Measurements from ENCODE around the gene MRTFA.
"Not testable (repeated sequence)": the region's sequence is repeated elsewhere in the genome, so short reads cannot be mapped to it uniquely, and the experiment has no call there.

MRTFA gene

DNA sequence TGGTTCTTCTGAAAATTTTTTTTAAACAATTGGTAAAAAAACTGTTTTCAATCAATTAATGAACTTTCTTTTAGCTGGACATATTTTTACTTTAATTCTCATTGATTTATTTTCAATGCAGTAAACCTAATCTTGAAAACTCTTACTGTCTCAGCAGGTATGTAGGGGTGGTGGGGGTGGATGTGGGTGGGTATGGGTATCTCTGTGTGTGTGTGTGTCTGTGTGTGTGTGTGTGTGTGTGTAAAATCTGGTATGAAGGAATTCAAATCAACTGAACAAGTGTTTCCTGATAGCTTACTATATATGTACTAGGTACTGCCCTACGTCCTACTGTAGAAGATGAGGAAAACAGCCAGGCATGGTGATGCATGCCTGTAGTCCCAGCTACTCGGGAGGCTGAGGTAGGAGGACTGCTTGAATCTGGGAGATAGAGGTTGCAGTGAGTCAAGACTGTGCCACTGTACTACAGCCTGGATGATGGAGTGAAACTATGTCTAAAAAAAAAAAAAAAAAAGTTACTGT, 75.5 kb downstream of the MRTFA start:
- Histone ChIP-seq H3K36me3 (ENCODE audit: control insufficient read depth, low read depth, low read length) (no peaks in the 10 kb centered on the region), H3K9me3 (ENCODE audit: control insufficient read depth, low read depth, low read length) (no peaks in the 10 kb centered on the region), H3K27ac (ENCODE audit: low read length) (no peak overlapping the region), H3K4me1 (ENCODE audit: control insufficient read depth, low read depth, low read length) (no peaks in the 10 kb centered on the region), H3K4me3 (ENCODE audit: low read length) (no peak overlapping the region), H3K27me3 (ENCODE audit: control insufficient read depth, insufficient read depth, low read length) (no peaks in the 10 kb centered on the region), H3K9ac (ENCODE audit: low read length) (no peak overlapping the region)

DNA sequence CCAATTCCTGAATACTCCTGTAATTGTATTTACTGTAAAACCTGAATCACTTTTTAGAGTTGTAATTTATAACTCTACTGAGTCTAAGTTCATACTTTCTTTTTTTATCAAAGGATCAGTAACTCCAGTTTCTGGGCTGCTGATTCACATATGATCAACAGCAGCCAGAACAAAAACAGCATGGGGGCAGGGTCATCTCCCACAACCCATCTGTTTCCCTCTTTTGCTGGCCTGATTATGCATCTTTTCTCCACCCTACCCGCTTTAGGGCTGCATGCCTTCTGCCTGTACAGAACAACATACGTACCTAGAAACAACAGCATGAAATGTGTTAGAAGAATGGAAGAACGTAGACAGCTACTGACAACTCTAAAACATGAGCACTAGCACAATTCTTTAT, 76.0 kb downstream of the MRTFA start:
- no peaks in the 10 kb centered on the region for H3K9me3 ChIP-seq (ENCODE audit: control insufficient read depth, low read depth, low read length)

DNA sequence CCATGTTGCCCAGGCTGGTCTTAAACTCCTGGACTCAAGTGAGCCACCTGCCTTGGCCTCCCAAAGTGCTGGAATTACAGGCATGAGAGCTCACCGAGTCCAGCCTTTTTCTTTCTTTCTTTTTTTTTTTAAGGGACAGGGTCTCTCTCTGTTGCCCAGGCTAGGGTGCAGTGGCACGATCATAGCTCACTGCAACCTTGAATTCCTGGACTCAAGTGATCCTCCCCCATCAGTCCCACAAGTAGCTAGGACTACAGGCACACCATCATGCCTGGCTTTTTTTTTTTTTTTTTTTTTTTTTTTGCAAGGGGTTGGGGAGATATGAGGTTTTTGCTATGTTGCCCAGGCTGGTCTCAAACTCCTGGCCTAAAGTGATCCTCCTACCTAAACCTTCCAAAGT, 78.5 kb downstream of the MRTFA start:
- no peaks in the 10 kb centered on the region for H3K36me3 ChIP-seq (ENCODE audit: control insufficient read depth, low read depth, low read length)

More for the DNA sequence above, 76.0 kb downstream of the MRTFA start:
- no peaks in the 10 kb centered on the region for H3K36me3 ChIP-seq (ENCODE audit: control insufficient read depth, low read depth, low read length)
- H3K4me1 ChIP-seq (ENCODE audit: control insufficient read depth, low read depth, low read length) = no peaks in the 10 kb centered on the region
- no peak overlapping the region for H3K27ac ChIP-seq (ENCODE audit: low read length)
- no peak overlapping the region for H3K4me3 ChIP-seq (ENCODE audit: low read length)
- no peak overlapping the region for H3K9ac ChIP-seq (ENCODE audit: low read length)
- no peaks in the 10 kb centered on the region for H3K27me3 ChIP-seq (ENCODE audit: control insufficient read depth, insufficient read depth, low read length)

DNA sequence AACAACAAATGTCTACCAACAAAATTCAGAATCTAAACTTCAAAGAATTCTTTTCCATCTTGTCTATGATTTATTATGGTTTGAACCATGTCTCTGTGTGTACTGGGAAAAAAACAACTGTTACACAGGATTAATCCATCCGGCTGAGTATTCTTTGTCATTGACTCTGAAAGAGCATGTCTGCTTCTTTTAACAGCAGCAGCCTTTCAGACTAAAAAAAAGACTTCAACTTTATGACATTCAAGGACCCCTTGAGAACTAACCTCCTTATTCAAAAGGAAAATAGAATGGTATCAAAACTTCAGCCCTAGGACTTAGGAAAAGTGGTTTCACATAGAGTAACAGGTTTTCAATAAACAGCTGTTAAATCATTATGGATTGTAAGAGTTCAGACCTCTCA, 79.9 kb downstream of the MRTFA start:
- peaks cover 6% of the 10 kb centered on the region for H3K4me1 ChIP-seq (ENCODE audit: control insufficient read depth, low read depth, low read length)
- H3K27ac ChIP-seq (ENCODE audit: low read length) = no peak overlapping the region
- H3K9me3 ChIP-seq (ENCODE audit: control insufficient read depth, low read depth, low read length) = no peaks in the 10 kb centered on the region
- H3K4me3 ChIP-seq (ENCODE audit: low read length) = no peak overlapping the region
- H3K9ac ChIP-seq (ENCODE audit: low read length) = no peak overlapping the region
- no peaks in the 10 kb centered on the region for H3K36me3 ChIP-seq (ENCODE audit: control insufficient read depth, low read depth, low read length)
- H3K27me3 ChIP-seq (ENCODE audit: control insufficient read depth, insufficient read depth, low read length) = no peaks in the 10 kb centered on the region

More for the DNA sequence above, 78.5 kb downstream of the MRTFA start:
- H3K27ac ChIP-seq (ENCODE audit: low read length) = no peak overlapping the region
- peaks cover 5% of the 10 kb centered on the region for H3K4me1 ChIP-seq (ENCODE audit: control insufficient read depth, low read depth, low read length)
- H3K27me3 ChIP-seq (ENCODE audit: control insufficient read depth, insufficient read depth, low read length) = no peaks in the 10 kb centered on the region
- no peaks in the 10 kb centered on the region for H3K9me3 ChIP-seq (ENCODE audit: control insufficient read depth, low read depth, low read length)
- no peak overlapping the region for H3K4me3 ChIP-seq (ENCODE audit: low read length)
- no peak overlapping the region for H3K9ac ChIP-seq (ENCODE audit: low read length)

DNA sequence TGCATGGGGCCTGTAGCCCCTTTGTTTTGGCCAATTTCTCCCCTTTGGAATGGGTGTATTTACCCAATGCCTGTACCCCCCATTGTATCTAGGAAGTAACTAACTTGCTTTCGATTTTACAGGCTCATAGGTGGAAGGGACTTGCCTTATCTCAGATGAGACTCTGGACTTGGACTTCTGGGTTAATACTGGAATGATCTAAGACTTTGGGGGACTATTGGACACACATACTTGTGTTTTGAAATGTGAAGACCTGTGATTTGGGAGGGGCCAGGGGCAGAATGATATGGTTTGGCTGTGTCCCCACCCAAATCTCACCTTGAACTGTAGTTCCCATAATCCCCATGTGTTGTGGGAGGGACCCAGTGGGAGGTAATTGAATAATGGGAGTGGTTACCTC, 82.5 kb downstream of the MRTFA start:
- not testable (repeated sequence) for H3K9me3 ChIP-seq (ENCODE audit: control insufficient read depth, low read depth, low read length); H3K27me3 ChIP-seq (ENCODE audit: control insufficient read depth, insufficient read depth, low read length); H3K4me1 ChIP-seq (ENCODE audit: control insufficient read depth, low read depth, low read length); H3K36me3 ChIP-seq (ENCODE audit: control insufficient read depth, low read depth, low read length); H3K9ac ChIP-seq (ENCODE audit: low read length); H3K4me3 ChIP-seq (ENCODE audit: low read length); H3K27ac ChIP-seq (ENCODE audit: low read length)

DNA sequence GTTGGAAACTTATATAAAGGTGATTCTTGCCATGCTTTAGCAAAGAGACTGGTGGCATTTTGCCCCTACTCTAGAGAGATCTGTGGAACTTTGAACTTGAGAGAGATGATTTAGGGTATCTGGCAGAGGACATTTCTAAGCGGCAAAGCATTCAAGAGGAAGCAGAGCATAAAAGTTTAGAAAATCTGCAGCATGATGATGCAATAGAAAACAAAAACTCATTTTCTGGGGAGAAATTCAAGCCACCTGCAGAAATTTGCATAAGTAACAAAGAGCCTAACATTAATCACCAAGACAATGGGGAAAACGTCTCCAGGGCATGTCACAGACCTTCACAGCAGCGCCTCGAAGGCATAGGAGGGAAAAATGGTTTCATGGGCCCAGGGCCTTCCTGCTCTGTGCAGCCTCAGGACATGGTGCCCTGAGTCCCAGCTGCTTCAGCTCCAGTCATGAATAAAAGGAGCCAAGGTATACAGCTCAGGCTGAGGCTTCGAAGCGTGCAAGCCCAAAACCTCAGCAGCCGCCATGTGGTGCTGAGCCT, 83.4 kb downstream of the MRTFA start:
- Histone ChIP-seq H3K9me3 (ENCODE audit: control insufficient read depth, low read depth, low read length) (no peaks in the 10 kb centered on the region), H3K9ac (ENCODE audit: low read length) (no peak overlapping the region), H3K27ac (ENCODE audit: low read length) (no peak overlapping the region), H3K27me3 (ENCODE audit: control insufficient read depth, insufficient read depth, low read length) (no peaks in the 10 kb centered on the region), H3K36me3 (ENCODE audit: control insufficient read depth, low read depth, low read length) (no peaks in the 10 kb centered on the region), H3K4me3 (ENCODE audit: low read length) (no peak overlapping the region), H3K4me1 (ENCODE audit: control insufficient read depth, low read depth, low read length) (peaks cover 6% of the 10 kb centered on the region)

DNA sequence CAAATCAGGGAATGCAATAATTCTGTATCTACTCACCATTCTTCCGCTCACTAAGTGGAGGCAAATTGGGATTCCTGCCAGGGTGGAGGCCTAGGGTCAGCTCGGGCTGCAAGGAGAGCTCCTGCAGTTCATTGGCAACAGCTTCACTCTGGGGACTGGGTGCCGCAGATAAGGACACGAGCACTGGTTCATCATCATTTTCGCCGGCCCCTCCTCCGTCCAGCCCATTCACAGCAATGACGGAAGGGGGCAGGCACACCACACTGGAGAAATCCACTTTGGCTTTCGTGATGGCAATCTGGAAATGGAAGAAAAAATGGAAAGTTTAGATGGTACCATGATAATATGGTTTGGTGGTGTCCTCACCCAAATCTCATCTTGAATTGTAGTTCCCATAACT, 84.4 kb downstream of the MRTFA start:
- Histone ChIP-seq H3K27me3 (ENCODE audit: control insufficient read depth, insufficient read depth, low read length) (no peaks in the 10 kb centered on the region), H3K9ac (ENCODE audit: low read length) (no peak overlapping the region), H3K4me1 (ENCODE audit: control insufficient read depth, low read depth, low read length) (peaks cover 6% of the 10 kb centered on the region), H3K36me3 (ENCODE audit: control insufficient read depth, low read depth, low read length) (no peaks in the 10 kb centered on the region), H3K9me3 (ENCODE audit: control insufficient read depth, low read depth, low read length) (no peaks in the 10 kb centered on the region), H3K27ac (ENCODE audit: low read length) (no peak overlapping the region), H3K4me3 (ENCODE audit: low read length) (no peak overlapping the region)

DNA sequence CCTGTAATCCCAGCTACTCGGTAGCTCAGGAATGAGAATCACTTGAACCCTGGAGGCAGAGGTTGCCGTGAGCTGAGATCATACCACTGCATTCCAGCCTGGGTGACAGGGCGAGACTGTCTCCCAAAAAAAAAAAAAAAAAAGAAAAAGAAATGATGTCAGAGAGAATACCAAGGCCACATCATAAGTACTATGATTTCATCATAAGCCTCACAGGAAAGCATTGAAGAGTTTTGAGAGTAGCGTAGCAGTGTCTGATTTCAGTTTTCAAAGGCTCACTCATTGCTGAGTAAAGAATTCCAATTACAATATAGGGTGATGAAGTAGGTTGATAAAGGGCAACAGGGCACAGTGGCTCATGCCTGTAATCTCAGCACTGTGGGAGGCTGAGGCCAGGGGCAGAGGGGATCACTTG, 88.8 kb downstream of the MRTFA start:
- no peak overlapping the region for H3K9ac ChIP-seq (ENCODE audit: low read length)
- no peaks in the 10 kb centered on the region for H3K27me3 ChIP-seq (ENCODE audit: control insufficient read depth, insufficient read depth, low read length)
- no peaks in the 10 kb centered on the region for H3K4me1 ChIP-seq (ENCODE audit: control insufficient read depth, low read depth, low read length)
- H3K36me3 ChIP-seq (ENCODE audit: control insufficient read depth, low read depth, low read length) = no peaks in the 10 kb centered on the region
- no peak overlapping the region for H3K27ac ChIP-seq (ENCODE audit: low read length)
- H3K4me3 ChIP-seq (ENCODE audit: low read length) = no peak overlapping the region
- no peaks in the 10 kb centered on the region for H3K9me3 ChIP-seq (ENCODE audit: control insufficient read depth, low read depth, low read length)

DNA sequence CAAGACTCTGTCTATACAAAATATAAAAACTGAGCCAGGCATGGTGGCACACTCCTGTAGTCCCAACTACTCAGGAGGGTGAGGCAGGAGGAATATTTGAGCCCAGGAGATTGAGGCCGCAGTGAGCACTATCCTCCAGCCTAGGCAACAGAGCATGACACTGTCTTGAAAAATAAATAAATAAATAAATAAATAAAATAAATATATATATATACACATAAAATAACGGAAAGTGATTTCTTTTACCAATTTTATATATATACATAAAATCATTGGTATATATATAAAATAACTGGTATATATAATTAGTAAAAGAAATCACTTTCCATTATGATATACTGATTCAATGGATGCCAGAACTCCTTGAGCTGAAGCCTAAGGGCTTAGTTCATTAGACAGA, 91.8 kb downstream of the MRTFA start:
- no peak overlapping the region for H3K9ac ChIP-seq (ENCODE audit: low read length)
- no peaks in the 10 kb centered on the region for H3K36me3 ChIP-seq (ENCODE audit: control insufficient read depth, low read depth, low read length)
- H3K27ac ChIP-seq (ENCODE audit: low read length) = no peak overlapping the region
- H3K4me1 ChIP-seq (ENCODE audit: control insufficient read depth, low read depth, low read length) = no peaks in the 10 kb centered on the region
- H3K27me3 ChIP-seq (ENCODE audit: control insufficient read depth, insufficient read depth, low read length) = no peaks in the 10 kb centered on the region
- H3K9me3 ChIP-seq (ENCODE audit: control insufficient read depth, low read depth, low read length) = no peaks in the 10 kb centered on the region
- H3K4me3 ChIP-seq (ENCODE audit: low read length) = no peak overlapping the region

DNA sequence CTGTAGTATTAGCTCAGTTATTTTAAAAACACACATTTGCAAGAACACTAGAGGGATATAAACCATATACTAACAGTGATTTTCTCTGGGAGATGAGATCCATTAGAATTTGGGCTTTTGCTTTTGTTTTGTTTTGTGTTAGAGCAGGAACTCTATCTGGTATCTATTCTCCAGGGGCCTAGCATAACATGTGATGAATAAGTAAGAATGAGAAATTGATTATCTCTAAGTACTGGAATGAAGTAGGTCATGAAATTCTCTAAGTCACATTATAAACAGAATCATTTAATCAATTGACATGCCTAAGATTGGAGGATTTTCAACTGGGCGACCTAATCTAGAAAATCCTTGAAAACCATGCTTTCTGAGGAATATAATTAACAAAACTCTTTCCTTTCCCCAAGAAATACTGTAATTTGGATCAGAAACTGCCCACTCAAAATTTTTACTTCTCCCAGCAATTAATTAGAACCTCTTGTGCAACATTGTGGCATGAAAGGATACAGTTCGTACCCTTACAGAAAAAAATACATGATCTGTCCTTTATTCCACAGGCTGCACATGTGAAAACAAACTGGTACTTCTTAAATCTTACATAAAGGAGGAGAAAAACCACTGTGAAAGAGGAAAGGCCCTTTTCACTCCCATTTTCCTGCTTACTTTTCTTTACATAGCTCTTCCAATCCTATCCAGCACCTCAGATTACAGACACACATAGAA, 93.5 kb downstream of the MRTFA start:
- H3K27me3 ChIP-seq (ENCODE audit: control insufficient read depth, insufficient read depth, low read length) = no peaks in the 10 kb centered on the region
- no peaks in the 10 kb centered on the region for H3K4me1 ChIP-seq (ENCODE audit: control insufficient read depth, low read depth, low read length)
- no peak overlapping the region for H3K27ac ChIP-seq (ENCODE audit: low read length)

DNA sequence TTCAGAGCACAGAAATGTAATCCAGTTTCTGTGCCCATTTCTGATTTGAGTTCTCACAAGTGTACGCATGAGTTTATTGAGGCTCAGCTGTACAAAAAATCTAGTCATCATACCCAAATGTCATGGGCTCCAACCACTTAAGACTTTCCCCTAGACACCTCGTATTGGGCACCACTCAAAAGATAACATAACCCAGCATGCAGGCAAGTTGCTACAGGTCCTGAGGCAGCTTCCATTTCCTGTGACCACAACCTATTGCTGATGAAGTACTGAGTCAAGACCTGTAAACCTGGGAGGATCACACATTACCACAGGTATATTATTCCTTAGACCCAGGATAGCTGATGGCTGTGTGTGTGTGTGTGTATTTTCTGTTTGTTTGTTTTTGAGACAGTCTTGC, 95.2 kb downstream of the MRTFA start:
- Histone ChIP-seq H3K36me3 (ENCODE audit: control insufficient read depth, low read depth, low read length) (no peaks in the 10 kb centered on the region), H3K9ac (ENCODE audit: low read length) (no peak overlapping the region), H3K4me1 (ENCODE audit: control insufficient read depth, low read depth, low read length) (no peaks in the 10 kb centered on the region), H3K4me3 (ENCODE audit: low read length) (no peak overlapping the region), H3K27me3 (ENCODE audit: control insufficient read depth, insufficient read depth, low read length) (no peaks in the 10 kb centered on the region), H3K9me3 (ENCODE audit: control insufficient read depth, low read depth, low read length) (no peaks in the 10 kb centered on the region), H3K27ac (ENCODE audit: low read length) (no peak overlapping the region)

More for the DNA sequence above, 93.5 kb downstream of the MRTFA start:
- Histone ChIP-seq H3K9ac (ENCODE audit: low read length) (no peak overlapping the region), H3K36me3 (ENCODE audit: control insufficient read depth, low read depth, low read length) (no peaks in the 10 kb centered on the region), H3K4me3 (ENCODE audit: low read length) (no peak overlapping the region), H3K9me3 (ENCODE audit: control insufficient read depth, low read depth, low read length) (no peaks in the 10 kb centered on the region)

DNA sequence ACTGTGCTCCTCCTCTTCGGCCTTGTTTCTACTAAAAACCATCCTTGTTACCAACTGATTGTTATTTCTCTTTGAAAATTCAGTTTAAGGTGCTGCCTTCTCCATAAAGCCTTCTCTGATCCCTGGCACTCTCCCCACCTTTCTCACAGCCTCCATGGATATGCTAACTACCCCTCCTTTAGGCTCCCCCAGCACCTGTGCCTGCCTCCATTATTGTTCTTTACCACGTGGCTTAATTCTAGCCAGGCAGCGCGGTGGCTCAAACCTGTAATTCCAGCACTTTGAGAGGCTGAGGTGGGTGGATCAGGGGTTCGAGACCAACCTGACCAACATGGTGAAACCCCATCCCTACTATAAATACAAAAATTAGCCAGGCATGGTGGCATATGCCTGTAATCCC, 96.3 kb downstream of the MRTFA start:
- Histone ChIP-seq H3K9ac (ENCODE audit: low read length) (no peak overlapping the region), H3K27ac (ENCODE audit: low read length) (no peak overlapping the region)

More for the DNA sequence above, 96.3 kb downstream of the MRTFA start:
- Histone ChIP-seq H3K4me1 (ENCODE audit: control insufficient read depth, low read depth, low read length) (no peaks in the 10 kb centered on the region), H3K4me3 (ENCODE audit: low read length) (no peak overlapping the region), H3K9me3 (ENCODE audit: control insufficient read depth, low read depth, low read length) (no peaks in the 10 kb centered on the region), H3K27me3 (ENCODE audit: control insufficient read depth, insufficient read depth, low read length) (no peaks in the 10 kb centered on the region), H3K36me3 (ENCODE audit: control insufficient read depth, low read depth, low read length) (no peaks in the 10 kb centered on the region)
